Measurements from ENCODE around the gene RGS9.
"Not testable (repeated sequence)": the region's sequence is repeated elsewhere in the genome, so short reads cannot be mapped to it uniquely, and the experiment has no call there.

Gene RGS9

DNA sequence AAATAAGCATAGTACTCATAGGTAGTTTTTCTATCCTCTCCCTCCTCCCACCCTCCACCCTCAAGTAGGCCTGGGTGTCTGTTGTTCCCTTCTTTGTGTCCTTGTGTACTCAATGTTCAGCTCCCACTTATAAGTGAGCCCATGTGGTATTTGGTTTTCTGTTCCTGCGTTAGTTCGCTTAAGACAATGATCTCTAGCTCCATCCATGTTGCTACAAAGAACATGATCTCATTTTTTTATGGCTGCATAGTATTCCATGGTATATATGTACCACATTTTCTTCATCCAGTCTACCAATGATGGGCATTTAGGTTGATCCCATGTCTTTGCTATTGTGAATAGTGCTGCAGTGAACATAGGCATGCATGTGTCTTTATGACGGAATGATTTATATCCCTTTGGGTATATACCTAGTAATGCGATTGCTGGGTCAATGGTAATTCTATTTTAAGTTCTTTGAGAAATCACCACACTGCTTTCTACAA, 43.6 kb downstream of the RGS9 start:
- not testable (repeated sequence) for H3K27me3 ChIP-seq (ENCODE audit: control insufficient read depth in 3 of 3, insufficient read depth in 3 of 3, low read depth in 1 of 3, low read length in 3 of 3); H2BK12ac ChIP-seq (ENCODE audit: low read length); H2BK120ac ChIP-seq (ENCODE audit: low read depth, low read length); H3K18ac ChIP-seq (ENCODE audit: low read length); DNase-seq (ENCODE audit: low spot score); H2AK5ac ChIP-seq (ENCODE audit: low read depth, low read length); H2AFZ ChIP-seq (ENCODE audit: low read length); H4K91ac ChIP-seq (ENCODE audit: low read depth, low read length, poor library complexity); H2BK5ac ChIP-seq (ENCODE audit: low read length); H3K79me1 ChIP-seq (ENCODE audit: low read depth, low read length); H2BK15ac ChIP-seq (ENCODE audit: low read length); H3K14ac ChIP-seq (ENCODE audit: low read length); H4K8ac ChIP-seq (ENCODE audit: low read depth, low read length); H3K9me3 ChIP-seq (replicated peaks in 1 of 2; ENCODE audit: control insufficient read depth in 2 of 2, insufficient read depth in 1 of 2, low read depth in 1 of 2, low read length in 2 of 2); H3K36me3 ChIP-seq (replicated peaks in 1 of 2; ENCODE audit: control insufficient read depth in 2 of 2, insufficient read depth in 2 of 2, low read length in 2 of 2); H3K23ac ChIP-seq (ENCODE audit: low read depth, low read length, poor library complexity); H3K4me3 ChIP-seq (ENCODE audit: low read length in 2 of 2); H3K4me2 ChIP-seq (ENCODE audit: insufficient read depth, low read length, poor library complexity, severe bottlenecking); H3K4ac ChIP-seq (ENCODE audit: low read length); H3K27ac ChIP-seq (replicated peaks; ENCODE audit: low read length); H3K9ac ChIP-seq (ENCODE audit: low read depth, low read length, poor library complexity)
- WGBS, 2 donors (ENCODE audit: extremely low coverage in 2 of 2, insufficient read length in 2 of 2, insufficient replicate concordance in 1 of 2): no CpG with 5 or more reads among the region's 4 CpGs
- H3K4me1 ChIP-seq (ENCODE audit: control insufficient read depth in 2 of 2, insufficient read depth in 1 of 2, low read depth in 1 of 2, low read length in 2 of 2): peaks cover 21 to 40% of the 10 kb centered on the region in 2 donors

DNA sequence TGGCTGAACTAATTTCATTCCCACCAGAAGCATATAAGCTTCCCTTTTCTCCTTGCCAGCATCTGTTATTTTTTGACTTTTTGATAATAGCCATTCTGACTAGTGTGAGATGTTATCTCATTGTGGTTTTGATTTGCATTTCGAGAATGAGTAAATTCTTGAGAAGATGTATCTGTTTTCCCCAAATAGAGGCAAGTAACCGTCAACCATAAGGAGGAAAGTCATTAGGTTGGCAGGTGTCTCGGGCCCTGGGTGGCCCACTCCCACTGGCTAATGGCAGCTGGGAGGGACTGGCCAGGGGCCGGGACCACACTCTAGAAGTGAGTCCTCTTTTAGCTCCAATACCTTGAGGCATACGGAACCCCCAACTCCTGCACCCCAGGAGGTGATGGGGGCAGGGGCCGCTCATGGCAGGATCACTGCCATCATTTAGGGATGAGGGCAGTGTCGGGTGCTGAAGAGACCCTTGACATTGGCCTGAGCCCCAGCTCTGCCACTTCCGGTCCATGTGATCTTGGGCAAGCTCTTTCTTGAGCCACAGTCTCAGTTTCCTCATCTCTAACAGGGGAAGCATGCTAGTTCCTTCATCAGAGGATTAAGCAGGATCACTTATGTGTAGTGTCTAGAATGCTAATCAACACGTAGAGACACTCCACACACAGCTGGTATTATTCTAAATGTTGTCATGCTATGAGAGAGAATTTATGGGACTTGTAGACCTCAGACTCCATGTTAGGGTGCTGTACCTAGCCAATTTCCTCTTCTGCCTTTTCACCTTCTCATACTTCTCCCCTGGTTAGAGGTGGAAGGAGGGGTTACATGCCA, 44.3 kb downstream of the RGS9 start:
- WGBS, 2 donors (ENCODE audit: extremely low coverage in 2 of 2, insufficient read length in 2 of 2, insufficient replicate concordance in 1 of 2): no CpG with 5 or more reads among the region's 9 CpGs

DNA sequence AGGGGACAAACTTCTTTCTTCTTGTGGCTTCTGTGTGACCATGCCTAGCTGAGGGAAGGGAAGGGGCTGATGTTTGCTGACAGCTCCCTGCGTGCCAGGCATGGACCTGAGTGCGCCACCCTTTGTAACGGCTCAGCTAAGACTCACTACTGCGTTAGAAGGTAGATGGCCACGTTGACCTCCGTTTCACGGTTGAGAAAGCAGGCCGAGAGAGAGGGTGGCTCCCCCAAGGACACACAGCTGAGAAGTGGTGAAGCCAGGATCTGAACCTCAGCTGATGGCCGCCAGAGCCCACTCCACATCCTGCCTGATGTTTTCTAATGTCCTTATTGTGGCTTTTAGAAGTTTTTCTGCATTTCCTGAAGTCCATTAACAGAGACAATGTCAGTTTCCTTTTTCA, 45.1 kb downstream of the RGS9 start:
- no peak overlapping the region for H4K91ac ChIP-seq (ENCODE audit: low read depth, low read length, poor library complexity)
- H3K4me1 ChIP-seq (ENCODE audit: control insufficient read depth in 2 of 2, insufficient read depth in 1 of 2, low read depth in 1 of 2, low read length in 2 of 2): peaks cover 22 to 41% of the 10 kb centered on the region in 2 donors
- H2BK120ac ChIP-seq (ENCODE audit: low read depth, low read length): no peak overlapping the region
- no peak overlapping the region for H4K8ac ChIP-seq (ENCODE audit: low read depth, low read length)
- no peak overlapping the region for H3K14ac ChIP-seq (ENCODE audit: low read length)
- H3K36me3 ChIP-seq (replicated peaks in 1 of 2; ENCODE audit: control insufficient read depth in 2 of 2, insufficient read depth in 2 of 2, low read length in 2 of 2): no peaks in the 10 kb centered on the region
- H3K27ac ChIP-seq (replicated peaks; ENCODE audit: low read length): no peak overlapping the region
- H3K4me3 ChIP-seq (ENCODE audit: low read length in 2 of 2): no peak overlapping the region
- H2BK15ac ChIP-seq (ENCODE audit: low read length): no peak overlapping the region
- no peak overlapping the region for H2AK5ac ChIP-seq (ENCODE audit: low read depth, low read length)
- no peak for DNase-seq (ENCODE audit: low spot score)
- no peak overlapping the region for H3K9ac ChIP-seq (ENCODE audit: low read depth, low read length, poor library complexity)
- H3K4ac ChIP-seq (ENCODE audit: low read length): no peak overlapping the region
- H2BK12ac ChIP-seq (ENCODE audit: low read length): peak overlapping the region; percentile 48
- H3K18ac ChIP-seq (ENCODE audit: low read length): peak overlapping the region; percentile 0
- H2AFZ ChIP-seq (ENCODE audit: low read length): no peak overlapping the region
- no peak overlapping the region for H3K23ac ChIP-seq (ENCODE audit: low read depth, low read length, poor library complexity)
- WGBS, 2 donors (ENCODE audit: extremely low coverage in 2 of 2, insufficient read length in 2 of 2, insufficient replicate concordance in 1 of 2): no CpG with 5 or more reads among the region's 9 CpGs
- no peaks in the 10 kb centered on the region for H3K79me1 ChIP-seq (ENCODE audit: low read depth, low read length)
- no peaks in the 10 kb centered on the region for H3K27me3 ChIP-seq (ENCODE audit: control insufficient read depth in 3 of 3, insufficient read depth in 3 of 3, low read depth in 1 of 3, low read length in 3 of 3)
- no peaks in the 10 kb centered on the region for H3K9me3 ChIP-seq (replicated peaks in 1 of 2; ENCODE audit: control insufficient read depth in 2 of 2, insufficient read depth in 1 of 2, low read depth in 1 of 2, low read length in 2 of 2)
- no peak overlapping the region for H3K4me2 ChIP-seq (ENCODE audit: insufficient read depth, low read length, poor library complexity, severe bottlenecking)
- no peak overlapping the region for H2BK5ac ChIP-seq (ENCODE audit: low read length)

More for the DNA sequence above, 44.3 kb downstream of the RGS9 start:
- no peak overlapping the region for H3K4me2 ChIP-seq (ENCODE audit: insufficient read depth, low read length, poor library complexity, severe bottlenecking)
- no peak overlapping the region for H4K91ac ChIP-seq (ENCODE audit: low read depth, low read length, poor library complexity)
- H4K8ac ChIP-seq (ENCODE audit: low read depth, low read length): no peak overlapping the region
- H3K36me3 ChIP-seq (replicated peaks in 1 of 2; ENCODE audit: control insufficient read depth in 2 of 2, insufficient read depth in 2 of 2, low read length in 2 of 2): no peaks in the 10 kb centered on the region
- no peaks in the 10 kb centered on the region for H3K9me3 ChIP-seq (replicated peaks in 1 of 2; ENCODE audit: control insufficient read depth in 2 of 2, insufficient read depth in 1 of 2, low read depth in 1 of 2, low read length in 2 of 2)
- H2BK12ac ChIP-seq (ENCODE audit: low read length): no peak overlapping the region
- no peaks in the 10 kb centered on the region for H3K27me3 ChIP-seq (ENCODE audit: control insufficient read depth in 3 of 3, insufficient read depth in 3 of 3, low read depth in 1 of 3, low read length in 3 of 3)
- H3K27ac ChIP-seq (replicated peaks; ENCODE audit: low read length): no peak overlapping the region
- no peak overlapping the region for H2BK15ac ChIP-seq (ENCODE audit: low read length)
- peak overlapping the region; percentile 49 for H3K18ac ChIP-seq (ENCODE audit: low read length)
- H3K79me1 ChIP-seq (ENCODE audit: low read depth, low read length): no peaks in the 10 kb centered on the region
- no peak overlapping the region for H3K4ac ChIP-seq (ENCODE audit: low read length)
- H3K23ac ChIP-seq (ENCODE audit: low read depth, low read length, poor library complexity): peak overlapping the region; percentile 28
- H2BK120ac ChIP-seq (ENCODE audit: low read depth, low read length): no peak overlapping the region
- no peak overlapping the region for H3K9ac ChIP-seq (ENCODE audit: low read depth, low read length, poor library complexity)
- no peak overlapping the region for H2BK5ac ChIP-seq (ENCODE audit: low read length)
- H2AK5ac ChIP-seq (ENCODE audit: low read depth, low read length): peak overlapping the region; percentile 62
- peaks cover 22 to 41% of the 10 kb centered on the region in 2 donors for H3K4me1 ChIP-seq (ENCODE audit: control insufficient read depth in 2 of 2, insufficient read depth in 1 of 2, low read depth in 1 of 2, low read length in 2 of 2)
- DNase-seq (ENCODE audit: low spot score): no peak
- H2AFZ ChIP-seq (ENCODE audit: low read length): no peak overlapping the region
- H3K14ac ChIP-seq (ENCODE audit: low read length): no peak overlapping the region
- H3K4me3 ChIP-seq (ENCODE audit: low read length in 2 of 2): no peak overlapping the region

DNA sequence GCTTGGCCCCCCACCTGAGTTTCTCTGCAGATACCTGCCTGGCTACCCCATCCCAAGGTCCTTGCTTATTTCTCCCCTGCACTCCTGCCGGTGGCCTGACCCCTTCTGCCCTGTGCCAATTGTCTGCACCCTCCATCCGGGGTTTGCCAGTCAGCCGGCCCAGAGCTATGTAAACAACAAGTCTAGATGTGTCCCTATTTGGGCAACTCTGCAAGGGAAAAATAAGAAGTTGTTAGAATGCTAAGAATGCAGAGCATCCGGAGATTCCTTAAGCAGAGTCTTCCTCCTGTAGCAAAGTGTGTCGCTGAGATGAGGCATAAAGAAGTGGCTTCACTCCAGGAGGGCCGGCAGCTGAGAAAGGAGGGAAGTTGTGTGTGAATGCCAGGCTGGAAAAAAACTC, 46.6 kb downstream of the RGS9 start:
- H3K4me1 ChIP-seq (ENCODE audit: control insufficient read depth in 2 of 2, insufficient read depth in 1 of 2, low read depth in 1 of 2, low read length in 2 of 2): peaks cover 21 to 40% of the 10 kb centered on the region in 2 donors
- H3K36me3 ChIP-seq (replicated peaks in 1 of 2; ENCODE audit: control insufficient read depth in 2 of 2, insufficient read depth in 2 of 2, low read length in 2 of 2): no peaks in the 10 kb centered on the region
- peaks cover 0 to 4% of the 10 kb centered on the region in 2 donors for H3K9me3 ChIP-seq (replicated peaks in 1 of 2; ENCODE audit: control insufficient read depth in 2 of 2, insufficient read depth in 1 of 2, low read depth in 1 of 2, low read length in 2 of 2)
- H2AK5ac ChIP-seq (ENCODE audit: low read depth, low read length): no peak overlapping the region
- H3K4ac ChIP-seq (ENCODE audit: low read length): no peak overlapping the region
- H4K8ac ChIP-seq (ENCODE audit: low read depth, low read length): no peak overlapping the region
- no peak overlapping the region for H2BK5ac ChIP-seq (ENCODE audit: low read length)
- peak overlapping the region; percentile 75 for H3K18ac ChIP-seq (ENCODE audit: low read length)
- no peak overlapping the region for H3K4me3 ChIP-seq (ENCODE audit: low read length in 2 of 2)
- H3K14ac ChIP-seq (ENCODE audit: low read length): no peak overlapping the region
- no peak overlapping the region for H3K4me2 ChIP-seq (ENCODE audit: insufficient read depth, low read length, poor library complexity, severe bottlenecking)
- H2BK15ac ChIP-seq (ENCODE audit: low read length): no peak overlapping the region
- no peaks in the 10 kb centered on the region for H3K79me1 ChIP-seq (ENCODE audit: low read depth, low read length)
- H3K27ac ChIP-seq (replicated peaks; ENCODE audit: low read length): peak overlapping the region; percentile 79
- no peak overlapping the region for H2BK12ac ChIP-seq (ENCODE audit: low read length)
- no peak overlapping the region for H3K23ac ChIP-seq (ENCODE audit: low read depth, low read length, poor library complexity)
- no peak overlapping the region for H3K9ac ChIP-seq (ENCODE audit: low read depth, low read length, poor library complexity)
- no peak overlapping the region for H2BK120ac ChIP-seq (ENCODE audit: low read depth, low read length)
- no peak overlapping the region for H4K91ac ChIP-seq (ENCODE audit: low read depth, low read length, poor library complexity)
- no CpG with 5 or more reads among the region's 6 CpGs for WGBS, 2 donors (ENCODE audit: extremely low coverage in 2 of 2, insufficient read length in 2 of 2, insufficient replicate concordance in 1 of 2)
- H2AFZ ChIP-seq (ENCODE audit: low read length): peak overlapping the region; percentile 66
- DNase-seq (ENCODE audit: low spot score): peak; percentile 65
- H3K27me3 ChIP-seq (ENCODE audit: control insufficient read depth in 3 of 3, insufficient read depth in 3 of 3, low read depth in 1 of 3, low read length in 3 of 3): no peaks in the 10 kb centered on the region

Data from neuronal stem cell (in vitro differentiated cells).